K562 (cell line): ENCODE data around the gene HAUS3. TPM values are rescaled to one million over a fixed set of nuclear protein-coding genes. Genes with fewer than 3 reads are reported as not detected.
A peak's percentile ranks its signal among the peaks of the same experiment; 100 is the strongest.

Experiments used
- C11orf30 ChIP-seq: fragments of 450-650 bp; IDR thresholded peaks from 2 replicates; pipeline ENCODE4 v1.6.1; 2016; ENCODE audit warnings: low read depth, mild to moderate bottlenecking
- CHD2 ChIP-seq: IDR thresholded peaks from 2 replicates; pipeline ENCODE4 v1.6.1; 2011; ENCODE audit warnings: low read depth, low read length
- CREB3 ChIP-seq: fragments of 450-650 bp; conservative IDR thresholded peaks from 2 replicates; pipeline ENCODE4 v1.6.1; 2016; ENCODE audit warnings: missing genetic modification characterization, low read depth, mild to moderate bottlenecking, missing compliant biosample characterization, moderate library complexity
- FOSL1 ChIP-seq: fragments of 200-800 bp; sonication (Bioruptor generic); conservative IDR thresholded peaks from 2 replicates; pipeline ENCODE4 v1.6.1; 2016; ENCODE audit warnings: missing genetic modification characterization, missing compliant biosample characterization
- GTF2B ChIP-seq: IDR thresholded peaks from 2 replicates; pipeline ENCODE4 v1.6.1; 2011; ENCODE audit not compliant: insufficient read length; ENCODE audit errors: extremely low read depth
- HDAC8 ChIP-seq: fragments of 450-650 bp; IDR thresholded peaks from 2 replicates; pipeline ENCODE4 v1.6.1; 2016; ENCODE audit warnings: mild to moderate bottlenecking, missing genetic modification characterization, moderate library complexity, missing compliant biosample characterization
- MCM5 ChIP-seq: fragments of 450-650 bp; IDR thresholded peaks from 2 replicates; pipeline ENCODE4 v1.6.1; 2016; ENCODE audit warnings: low read depth
- MYNN ChIP-seq, 2 experiments: sonication (generic); formaldehyde crosslinking in 1 of 2; IDR thresholded peaks; 2 replicates each; pipeline versions ENCODE4 v1.5.0 to v1.6.1; 2016 to 2020; ENCODE audit warnings: antibody characterized with exemption in 1 of 2, missing genetic modification reagents in 1 of 2
- NCOA1 ChIP-seq: fragments of 450-650 bp; IDR thresholded peaks from 2 replicates; pipeline ENCODE4 v1.6.1; 2016; ENCODE audit warnings: low read depth
- NFYB ChIP-seq: IDR thresholded peaks from 2 replicates; pipeline ENCODE4 v1.6.1; 2011; ENCODE audit warnings: mild to moderate bottlenecking, moderate library complexity; ENCODE audit not compliant: insufficient read length; ENCODE audit errors: extremely low read depth
- NR2F6 ChIP-seq: fragments of 450-650 bp; formaldehyde crosslinking; IDR thresholded peaks from 2 replicates; pipeline ENCODE4 v1.4.0; 2020; ENCODE audit warnings: mild to moderate bottlenecking
- PHB2 ChIP-seq: fragments of 450-650 bp; IDR thresholded peaks from 2 replicates; pipeline ENCODE4 v1.6.1; 2017; ENCODE audit warnings: low read depth
- POLR2AphosphoS5 ChIP-seq: IDR thresholded peaks from 2 replicates; pipeline ENCODE4 v1.6.1; 2011; ENCODE audit warnings: mild to moderate bottlenecking, low read depth, low read length, moderate library complexity; ENCODE audit not compliant: control insufficient read depth, insufficient read depth
- RFX1 ChIP-seq: fragments of 450-650 bp; IDR thresholded peaks from 2 replicates; pipeline ENCODE4 v1.6.1; 2016; ENCODE audit warnings: mild to moderate bottlenecking, moderate library complexity
- SAFB ChIP-seq: fragments of 200-400 bp; formaldehyde crosslinking; IDR thresholded peaks from 2 replicates; pipeline ENCODE4 v1.6.1; 2017; ENCODE audit warnings: low read depth, low read length, borderline replicate concordance
- SETDB1 ChIP-seq: IDR thresholded peaks from one replicate; pipeline ENCODE4 v1.6.1; 2012; ENCODE audit warnings: low read length, control low read depth, inconsistent platforms
- SIN3A ChIP-seq, 2 experiments: fragments of 150-350 bp in 1 of 2; IDR thresholded peaks; 2 replicates each; pipeline ENCODE4 v1.6.1; 2011 to 2016; ENCODE audit warnings: borderline replicate concordance in 2 of 2, low read depth in 2 of 2, low read length in 2 of 2, mild to moderate bottlenecking in 2 of 2, moderate library complexity in 2 of 2; ENCODE audit not compliant: control insufficient read depth in 1 of 2
- SREBF1 ChIP-seq: fragments of 150-350 bp; IDR thresholded peaks from 2 replicates; pipeline ENCODE4 v1.6.1; 2014; ENCODE audit warnings: antibody characterized with exemption, low read depth, low read length, borderline replicate concordance
- TAL1 ChIP-seq: fragments of 450-650 bp; IDR thresholded peaks from 2 replicates; pipeline ENCODE4 v1.6.1; 2016; ENCODE audit warnings: mild to moderate bottlenecking
- TCF7 ChIP-seq: sonication (generic); IDR thresholded peaks from 2 replicates; pipeline ENCODE4 v1.6.1; 2016; ENCODE audit warnings: antibody characterized with exemption, borderline replicate concordance
- THAP12 ChIP-seq: fragments of 250-450 bp; sonication (Bioruptor Pico); IDR thresholded peaks from 2 replicates; pipeline ENCODE4 v1.9.0; 2021; ENCODE audit warnings: mild to moderate bottlenecking, inconsistent platforms
- WHSC1 ChIP-seq: IDR thresholded peaks from one replicate; pipeline ENCODE4 v1.6.1; 2012; ENCODE audit warnings: low read length, control low read depth, inconsistent platforms
- ZNF134 ChIP-seq: fragments of 250-450 bp; sonication (Bioruptor Pico); conservative IDR thresholded peaks from 2 replicates; pipeline ENCODE4 v1.4.0; 2020
- ZNF232 ChIP-seq: sonication (generic); formaldehyde crosslinking; IDR thresholded peaks from 2 replicates; pipeline ENCODE4 v1.8.0; 2022; ENCODE audit warnings: mild to moderate bottlenecking, missing genetic modification reagents
- ZNF3 ChIP-seq: fragments of 250-450 bp; sonication (Bioruptor Pico); IDR thresholded peaks from 2 replicates; pipeline ENCODE4 v1.5.0; 2021; ENCODE audit warnings: mild to moderate bottlenecking, moderate library complexity
- ZNF79 ChIP-seq: fragments of 250-450 bp; sonication (Bioruptor Pico); IDR thresholded peaks from 2 replicates; pipeline ENCODE4 v1.4.0; 2020; ENCODE audit warnings: low read depth, mild to moderate bottlenecking, moderate library complexity
- ZSCAN32 ChIP-seq: fragments of 450-650 bp; formaldehyde crosslinking; IDR thresholded peaks from 2 replicates; pipeline ENCODE4 v1.4.0; 2020; ENCODE audit warnings: mild to moderate bottlenecking, moderate library complexity
- polyA plus RNA-seq, 8 experiments: library from polyadenylated mRNA; depleted of rRNA in 4 of 8; stranded (reverse) in 5 of 8; unstranded in 3 of 8; fragments of >200 nt; fragmentation: Nextera tagmentation in 2 of 8; fragmentation: Illumina TruSeq in 1 of 8; extraction: Ambion mirVana in 2 of 8; extraction: Trizol in 1 of 8; gene quantifications; 2 replicates each; pipeline versions ENCODE4 v1.2.1 to v1.2.3, GENCODE V29; 2011 to 2014; ENCODE audit warnings: inconsistent platforms in 1 of 8, missing spikeins in 1 of 8
- total RNA-seq, 7 experiments: library from RNA; depleted of rRNA in 6 of 7; stranded (reverse); fragments of >200 nt in 6 of 7; fragmentation: Illumina TruSeq in 2 of 7; extraction: Trizol in 2 of 7; gene quantifications; 2 replicates each; pipeline versions ENCODE4 v1.2.1 to v1.2.3, GENCODE V29; 2011 to 2021; ENCODE audit warnings: low replicate concordance in 1 of 7

Gene HAUS3
- total and polyA plus RNA-seq, 9 of the 15 experiments (the other 6 are each of a cell fraction or from before 2014, with no cell fraction given): 8.9 to 25.7 (median 21.5) TPM

- TF ChIP-seq THAP12 (CRISPR knock-in tag) (peak; percentile 95), SAFB (no peak), ZNF79 (CRISPR knock-in tag) (no peak), NFYB (no peak), POLR2AphosphoS5 (peak; percentile 74), C11orf30 (no peak), TCF7 (no peak), FOSL1 (no peak), RFX1 (no peak), PHB2 (no peak), CREB3 (tag) (no peak), GTF2B (no peak), NCOA1 (no peak), SETDB1 (peak; percentile 81), WHSC1 (no peak), SREBF1 (no peak), MYNN (IDR thresholded peaks at IDR 0.05) (no peak), MYNN (CRISPR knock-in tag; IDR thresholded peaks at IDR 0.05) (no peak), CHD2 (peak; percentile 32; the same call in 1 of the 2 replicates), ZNF134 (CRISPR knock-in tag) (no peak), HDAC8 (tag) (no peak), ZSCAN32 (no peak), TAL1 (no peak), MCM5 (no peak), NR2F6 (CRISPR knock-in tag) (no peak), ZNF3 (CRISPR knock-in tag) (no peak), ZNF232 (CRISPR knock-in tag) (no peak), SIN3A (IDR thresholded peaks at IDR 0.05; ENCODE audit: borderline replicate concordance in 2 of 2, control insufficient read depth in 1 of 2, low read depth in 2 of 2, low read length in 2 of 2) (peak; percentile 21 to 56; a peak in 2 of 4 replicates)
Measured at GRCh38 chr4:2241410-2242353, at the start of gene HAUS3, which contains the start of gene POLN (continued).
